NT2/D1 (cell line): Measurements from ENCODE around the gene CCDC91.

Experiments
- DNase-seq: peaks from one replicate; pipeline ENCODE4 v3.0.0-alpha.2; 2011; ENCODE audit warnings: low read depth, low spot score
- H3K27me3 ChIP-seq: 2 replicates; pipeline ENCODE4 v1.6.0; 2011; ENCODE audit warnings: mild to moderate bottlenecking; ENCODE audit not compliant: insufficient read length, insufficient read depth
- H3K36me3 ChIP-seq: 2 replicates; pipeline ENCODE4 v1.6.1; 2011; ENCODE audit warnings: mild to moderate bottlenecking, low read length, mixed read lengths; ENCODE audit not compliant: insufficient read depth, insufficient read length
- H3K4me1 ChIP-seq: 2 replicates; pipeline ENCODE4 v1.5.1; 2011; ENCODE audit not compliant: insufficient read depth, insufficient read length
- H3K4me3 ChIP-seq: 2 replicates; pipeline ENCODE4 v1.5.1; 2011; ENCODE audit warnings: low read depth; ENCODE audit not compliant: insufficient read length
- H3K9ac ChIP-seq: 2 replicates; pipeline ENCODE4 v1.6.0; 2011; ENCODE audit warnings: low read depth; ENCODE audit not compliant: insufficient read length
- H3K9me3 ChIP-seq: 2 replicates; pipeline ENCODE4 v1.5.1; 2011; ENCODE audit warnings: mild to moderate bottlenecking, low read length; ENCODE audit not compliant: insufficient read depth
- SUZ12 ChIP-seq: IDR thresholded peaks from 2 replicates; pipeline ENCODE4 v1.6.1; 2011; ENCODE audit not compliant: insufficient read length, insufficient read depth; ENCODE audit errors: extremely low read depth
- YY1 ChIP-seq: IDR thresholded peaks from 2 replicates; pipeline ENCODE4 v1.6.1; 2011; ENCODE audit not compliant: insufficient read length, insufficient read depth
- ZNF274 ChIP-seq: IDR thresholded peaks from 2 replicates; pipeline ENCODE4 v1.6.1; 2011; ENCODE audit warnings: mild to moderate bottlenecking, low read depth, low read length

Gene CCDC91

DNA sequence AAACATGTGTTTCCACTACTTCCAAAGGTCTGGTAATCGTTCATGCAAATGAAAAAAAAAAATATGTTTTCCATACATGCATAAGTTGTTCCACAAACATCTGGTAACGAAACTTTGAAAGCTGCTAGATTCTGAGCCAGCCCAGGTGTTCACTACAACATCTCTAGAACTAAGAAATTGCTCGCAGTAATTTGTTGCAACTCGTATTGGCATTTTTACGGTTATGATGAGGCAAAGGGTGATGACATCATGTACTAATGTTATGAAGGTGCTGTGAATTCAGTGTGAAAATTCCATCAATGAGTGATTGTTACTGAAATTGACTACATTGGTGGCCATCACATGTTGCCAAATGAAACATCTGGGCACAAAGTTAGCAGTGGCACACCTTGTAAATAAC, 31.9 kb upstream of the CCDC91 start:
- Histone ChIP-seq H3K9ac (no peak overlapping the region), H3K36me3 (no peaks in the 10 kb centered on the region), H3K9me3 (no peaks in the 10 kb centered on the region), H3K27me3 (no peaks in the 10 kb centered on the region), H3K4me1 (no peaks in the 10 kb centered on the region), H3K4me3 (no peak overlapping the region)
- DNase-seq = no peak
- no peak for TF ChIP-seq SUZ12
- TF ChIP-seq YY1 = no peak
- no peak for TF ChIP-seq ZNF274

- TF ChIP-seq YY1 (no peak), ZNF274 (no peak), SUZ12 (no peak)
- H3K4me3 ChIP-seq = no peak overlapping the region
- no peaks in the 10 kb centered on the region for H3K4me1 ChIP-seq
- DNase-seq = no peak
- no peaks in the 10 kb centered on the region for H3K36me3 ChIP-seq
- H3K9me3 ChIP-seq = no peaks in the 10 kb centered on the region
- H3K27me3 ChIP-seq = no peaks in the 10 kb centered on the region
- no peak overlapping the region for H3K9ac ChIP-seq
Measured at GRCh38 chr12:28159688-28160087, 30.6 kb upstream of the CCDC91 start.

DNA sequence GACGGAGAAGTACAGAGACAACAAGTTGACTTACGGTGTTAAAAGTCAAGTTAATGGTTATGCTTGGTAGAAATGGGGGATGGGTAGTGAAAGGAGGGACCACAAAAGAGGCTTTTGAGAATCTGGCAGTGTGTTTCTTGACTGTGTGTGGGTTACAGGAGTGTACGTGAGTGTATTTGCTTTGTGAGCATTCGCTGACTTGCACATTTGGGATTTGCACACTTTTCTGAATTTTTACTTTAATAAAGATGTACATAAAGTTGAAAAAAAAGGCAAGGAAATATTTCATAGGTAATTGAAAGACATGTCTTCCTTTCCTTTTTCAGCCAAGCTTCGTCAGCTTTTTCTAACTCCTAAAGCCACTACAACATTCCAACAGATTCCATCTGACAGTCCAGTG, 28.6 kb upstream of the CCDC91 start:
- DNase-seq = no peak
- H3K27me3 ChIP-seq = no peaks in the 10 kb centered on the region
- no peak for TF ChIP-seq SUZ12
- no peak for TF ChIP-seq YY1
- TF ChIP-seq ZNF274 = no peak
- no peak overlapping the region for H3K4me3 ChIP-seq
- no peaks in the 10 kb centered on the region for H3K4me1 ChIP-seq
- no peaks in the 10 kb centered on the region for H3K9me3 ChIP-seq
- no peak overlapping the region for H3K9ac ChIP-seq
- H3K36me3 ChIP-seq = no peaks in the 10 kb centered on the region

DNA sequence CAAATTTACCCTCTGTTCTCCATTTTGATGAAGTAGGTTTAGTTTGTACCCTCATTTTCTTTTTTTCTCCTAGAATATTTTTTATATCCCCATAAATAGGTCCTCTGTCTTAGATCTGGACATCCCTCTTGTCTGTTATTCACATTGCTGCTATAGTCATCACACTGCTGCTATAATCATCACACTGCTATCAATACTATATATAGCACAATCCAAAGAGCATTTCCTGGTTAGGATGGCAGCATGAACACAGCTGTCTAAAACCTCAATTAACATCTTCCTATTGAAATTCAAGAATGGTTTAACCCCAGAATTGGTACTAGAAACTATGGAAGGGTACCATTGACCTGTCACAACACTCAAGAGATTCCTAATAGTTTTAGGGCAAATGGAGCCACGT, 27.6 kb upstream of the CCDC91 start:
- H3K4me1 ChIP-seq = no peaks in the 10 kb centered on the region
- H3K9me3 ChIP-seq = no peaks in the 10 kb centered on the region
- H3K36me3 ChIP-seq = no peaks in the 10 kb centered on the region
- no peak for DNase-seq
- no peak overlapping the region for H3K9ac ChIP-seq
- no peaks in the 10 kb centered on the region for H3K27me3 ChIP-seq
- no peak overlapping the region for H3K4me3 ChIP-seq
- TF ChIP-seq ZNF274 (no peak), SUZ12 (no peak), YY1 (no peak)

DNA sequence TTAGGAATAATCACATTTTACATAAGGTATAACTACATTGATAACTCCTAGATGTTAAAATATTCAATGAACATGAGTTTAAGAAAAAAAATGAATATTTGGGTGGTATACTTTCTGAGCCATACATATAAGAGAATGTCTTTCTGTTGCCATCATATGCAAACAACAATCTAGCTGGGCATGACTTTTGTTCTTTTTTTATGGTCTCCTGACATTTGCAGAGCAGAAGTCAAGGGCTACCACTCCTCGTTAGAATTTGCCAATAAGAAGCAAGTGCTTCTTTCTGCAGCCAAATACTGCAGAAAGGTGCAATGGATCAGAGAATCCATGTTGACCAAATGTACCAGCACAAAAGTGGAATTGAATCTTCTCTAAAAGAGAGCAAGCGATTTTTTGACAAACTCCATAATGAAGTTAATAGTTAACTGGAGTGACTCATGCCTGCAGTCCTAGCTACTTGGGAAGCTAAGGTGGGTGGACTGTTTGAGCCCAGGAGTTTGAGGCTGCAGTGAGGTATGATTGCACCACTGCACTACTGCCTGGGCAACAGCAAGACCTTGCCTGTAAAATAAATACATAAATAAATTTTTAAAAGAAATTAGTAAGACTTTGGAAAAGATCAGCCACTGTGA, 25.5 kb upstream of the CCDC91 start:
- no peaks in the 10 kb centered on the region for H3K9me3 ChIP-seq
- H3K27me3 ChIP-seq = no peaks in the 10 kb centered on the region
- no peaks in the 10 kb centered on the region for H3K4me1 ChIP-seq
- H3K36me3 ChIP-seq = no peaks in the 10 kb centered on the region
- H3K9ac ChIP-seq = no peak overlapping the region
- DNase-seq = no peak
- no peak overlapping the region for H3K4me3 ChIP-seq
- TF ChIP-seq SUZ12 (no peak), ZNF274 (no peak), YY1 (no peak)

GRCh38 chr12:28167981-28168485, 22.2 kb upstream of the CCDC91 start:
- DNase-seq = no peak
- TF ChIP-seq SUZ12 (no peak), ZNF274 (no peak), YY1 (no peak)
- no peaks in the 10 kb centered on the region for H3K9me3 ChIP-seq
- H3K9ac ChIP-seq = no peak overlapping the region
- no peaks in the 10 kb centered on the region for H3K36me3 ChIP-seq
- no peaks in the 10 kb centered on the region for H3K4me1 ChIP-seq
- no peak overlapping the region for H3K4me3 ChIP-seq
- no peaks in the 10 kb centered on the region for H3K27me3 ChIP-seq

DNA sequence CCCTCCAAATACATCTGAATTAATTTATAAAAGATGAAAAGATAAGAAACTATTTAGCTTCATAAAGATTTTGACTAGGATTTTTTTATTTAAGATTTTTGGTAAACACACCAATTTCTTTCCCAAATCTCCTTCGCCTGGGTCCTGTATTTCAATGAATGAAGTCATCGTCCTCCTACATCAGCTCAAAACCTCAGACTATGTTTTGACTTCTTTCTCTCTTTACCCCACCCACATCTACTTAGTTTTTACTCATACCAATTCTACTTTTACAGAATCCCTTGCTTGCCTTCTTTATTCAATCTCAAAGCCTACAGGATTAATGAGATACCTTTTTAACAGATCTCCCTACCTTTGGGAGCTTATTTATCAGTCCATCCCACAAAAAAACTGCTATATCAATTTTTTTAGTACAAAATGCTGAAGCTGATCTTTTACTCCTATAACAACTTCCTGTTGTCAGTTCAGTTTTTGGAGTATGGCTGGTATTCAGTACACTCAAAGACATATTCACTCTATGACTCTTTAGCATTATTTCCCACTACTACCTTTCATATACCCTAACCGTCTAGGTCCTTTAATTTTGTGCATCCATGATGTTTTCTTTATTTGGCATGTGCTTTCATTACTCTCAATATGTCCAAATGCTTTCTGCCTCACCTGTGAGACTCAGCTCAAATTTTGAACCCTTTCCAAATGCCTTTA, 18.7 kb upstream of the CCDC91 start:
- Histone ChIP-seq H3K4me1 (no peaks in the 10 kb centered on the region), H3K27me3 (no peaks in the 10 kb centered on the region), H3K9me3 (no peaks in the 10 kb centered on the region), H3K36me3 (no peaks in the 10 kb centered on the region), H3K9ac (no peak overlapping the region), H3K4me3 (no peak overlapping the region)
- no peak for DNase-seq
- TF ChIP-seq SUZ12 (no peak), ZNF274 (no peak), YY1 (no peak)
